Hypothalamus (tissue), 51 donors: ENCODE measurements around the gene FBXO30.

Source experiments
- DNase-seq, 51 donors: peaks; one replicate each; lab custom pipeline; 2025; lab: John Stamatoyannopoulos, UW

Gene FBXO30

DNA sequence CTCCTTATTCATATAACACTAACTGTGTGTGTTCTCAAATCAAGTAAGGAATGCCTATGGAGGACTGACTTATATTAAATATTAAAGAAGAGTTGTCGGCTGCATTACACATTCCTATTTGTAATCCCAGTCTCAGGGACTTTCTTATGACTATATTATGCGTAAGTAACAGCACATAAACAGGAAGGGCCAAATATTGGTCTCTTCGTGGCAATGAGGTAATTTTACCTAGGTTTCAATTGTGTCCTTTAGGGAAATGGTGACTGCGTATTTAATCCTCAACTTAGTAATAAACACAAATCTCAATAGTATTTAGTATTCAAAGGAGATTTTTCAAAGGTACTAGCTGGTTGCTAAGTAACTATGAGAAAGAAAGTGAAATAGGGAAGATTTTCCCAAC is 56.5 kb downstream of the FBXO30 start:
- no peak for DNase-seq

DNA sequence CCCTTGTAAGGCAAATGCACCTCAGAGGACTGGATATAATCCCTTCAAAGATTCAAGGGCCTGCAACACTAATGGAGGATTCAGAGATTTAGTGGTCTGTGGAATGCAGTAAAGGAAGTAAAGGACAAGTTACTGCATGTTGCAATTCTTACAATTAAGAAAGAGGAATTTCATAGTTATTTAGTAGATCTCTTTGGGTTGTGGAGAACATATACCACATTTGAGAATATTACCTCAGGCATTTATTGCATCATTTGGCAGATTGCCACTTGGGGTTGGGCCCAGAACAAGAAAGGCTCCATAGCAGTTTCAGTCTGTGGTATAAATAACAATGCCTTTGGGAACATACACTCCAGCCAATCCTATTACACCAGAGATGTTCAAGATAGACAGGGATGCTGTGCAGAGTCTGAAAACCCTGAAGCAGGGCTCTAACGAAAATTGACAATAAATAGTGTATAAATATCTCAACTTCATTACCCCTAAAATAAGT is 58.4 kb downstream of the FBXO30 start:
- DNase-seq, result no peak

DNA sequence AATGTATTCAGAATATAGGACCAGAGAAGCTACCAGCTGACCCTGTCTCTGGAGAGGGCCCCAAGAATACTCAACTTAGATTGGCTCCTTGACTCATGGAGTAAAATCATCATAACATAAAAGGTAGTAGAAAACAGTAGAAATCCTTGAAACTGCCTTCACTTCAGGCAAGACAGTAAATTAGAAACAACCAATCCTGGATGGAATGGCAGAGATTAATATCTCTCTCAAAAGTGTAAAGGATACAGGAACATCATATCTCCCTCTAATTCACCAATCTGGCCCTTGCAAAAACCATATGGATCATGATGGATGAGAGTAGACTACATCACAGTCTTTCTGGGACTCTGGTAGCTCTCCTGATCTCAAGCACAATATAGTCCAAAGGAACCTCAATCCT is 58.9 kb downstream of the FBXO30 start:
- DNase-seq, result no peak

DNA sequence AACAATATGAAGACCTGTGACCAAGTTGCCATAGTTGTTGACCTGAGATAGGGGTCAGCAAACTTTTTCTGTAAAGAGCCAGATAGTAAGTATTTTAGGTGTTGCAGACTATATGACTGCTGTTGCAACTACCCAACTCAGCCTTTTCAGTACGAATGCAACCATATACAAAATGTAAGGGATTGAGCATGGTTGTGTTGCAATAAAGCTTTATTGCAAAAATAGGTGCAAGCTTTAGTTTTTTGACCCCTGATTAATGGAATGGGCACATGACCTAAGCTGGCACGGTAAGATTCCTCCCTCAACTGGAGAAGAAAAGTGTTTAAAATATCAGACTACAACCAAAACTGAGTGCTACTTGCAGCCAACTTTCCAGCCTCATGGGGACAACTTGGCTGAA is 62.0 kb downstream of the FBXO30 start:
- DNase-seq, result no peak

DNA sequence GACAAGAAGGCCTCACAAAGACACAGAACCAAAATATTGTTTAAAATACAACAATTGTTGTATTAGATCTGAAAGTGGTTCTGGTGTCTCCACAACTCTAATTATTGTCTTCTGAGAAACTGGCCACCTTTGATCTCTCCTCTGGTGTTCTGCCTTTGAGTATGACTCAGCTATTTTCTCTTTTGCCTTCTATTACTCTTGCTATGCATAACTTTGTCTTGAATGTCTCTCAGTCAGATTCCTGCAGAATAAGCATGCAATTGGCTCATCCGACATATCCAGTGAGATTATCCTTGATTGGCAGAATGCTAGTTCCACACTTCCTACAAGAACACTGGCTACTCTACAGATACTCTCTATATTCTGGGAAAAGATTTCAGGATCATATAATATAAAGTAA is 65.0 kb downstream of the FBXO30 start:
- no peak for DNase-seq

DNA sequence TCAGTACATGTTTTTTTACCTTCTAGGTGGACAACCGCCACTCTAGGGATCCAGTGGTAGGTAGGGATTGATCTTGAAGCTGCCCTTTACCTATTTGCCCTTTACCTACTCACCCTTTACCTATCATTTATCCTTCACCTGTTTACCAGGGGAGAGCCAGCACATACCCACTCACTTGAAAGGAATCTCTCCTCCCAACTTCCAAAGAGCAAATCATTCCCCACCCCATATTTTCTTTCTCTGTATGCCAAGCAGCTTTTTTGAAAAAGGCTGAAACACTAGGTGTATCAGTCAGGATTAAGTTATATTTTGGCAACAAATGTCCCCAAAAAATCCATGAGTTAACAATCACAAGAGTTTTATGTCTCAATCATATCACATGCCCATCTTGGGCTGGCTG is 68.7 kb downstream of the FBXO30 start:
- no peak for DNase-seq

DNA sequence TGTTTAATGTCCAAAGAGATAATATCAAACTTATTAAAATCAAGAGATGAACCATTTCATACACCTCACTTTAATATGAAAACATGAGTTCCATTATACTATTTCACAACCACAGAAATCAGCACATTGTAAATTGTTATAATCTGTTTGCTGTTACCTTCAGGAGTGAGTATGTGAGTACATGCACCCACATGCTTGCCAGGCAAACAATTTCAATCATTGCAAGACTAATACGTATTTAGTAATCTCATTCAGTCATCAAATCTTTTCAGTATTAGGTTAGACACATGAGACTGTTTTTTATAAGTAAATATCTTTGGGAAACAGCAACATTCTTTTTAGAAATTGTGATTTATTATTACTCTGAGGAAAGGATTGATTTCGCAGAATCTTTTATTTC is 70.0 kb downstream of the FBXO30 start:
- DNase-seq, result no peak
